Uterus (tissue), 2 donors: ENCODE results near the gene PRKAR1B.

Source experiments
- POLR2A ChIP-seq, 2 donors: fragments of 450-650 bp; IDR thresholded peaks; one replicate each; pipeline ENCODE4 v1.6.1; 2016; ENCODE audit warnings: antibody characterized with exemption in 2 of 2, mild to moderate bottlenecking in 1 of 2, moderate library complexity in 1 of 2
- TF ChIP-seq, protein P1 (sequence below), 4 experiments: fragments of 200-600 bp in 2 of 4; fragments of 450-650 bp in 2 of 4; sonication (generic) in 2 of 4; IDR thresholded peaks; one replicate each; pipeline ENCODE4 v1.5.1; 2016 to 2019; ENCODE audit warnings: antibody characterized with exemption in 4 of 4, mild to moderate bottlenecking in 2 of 4, moderate library complexity in 1 of 4

DNA sequence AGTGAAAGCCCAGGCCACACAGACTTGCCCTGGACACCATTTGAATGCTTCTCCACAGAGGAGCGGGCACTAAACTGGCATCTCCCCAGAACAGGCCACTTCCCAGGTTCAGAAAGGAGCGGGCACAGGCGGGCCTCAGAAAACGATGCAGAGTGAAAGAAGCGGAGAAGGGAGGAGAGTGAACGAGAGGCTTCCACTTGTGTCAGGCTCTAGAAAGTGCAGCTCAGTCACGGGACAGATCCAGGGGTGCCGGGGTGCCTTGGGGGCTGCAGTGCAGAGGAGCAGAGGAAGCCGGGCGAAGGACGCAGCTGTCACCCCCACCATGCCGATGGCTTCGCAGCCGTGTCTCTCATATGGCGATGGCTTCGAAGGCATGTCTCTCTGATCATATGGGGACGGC, 26.1 kb upstream of the PRKAR1B start:
- TF ChIP-seq, protein P1, sequence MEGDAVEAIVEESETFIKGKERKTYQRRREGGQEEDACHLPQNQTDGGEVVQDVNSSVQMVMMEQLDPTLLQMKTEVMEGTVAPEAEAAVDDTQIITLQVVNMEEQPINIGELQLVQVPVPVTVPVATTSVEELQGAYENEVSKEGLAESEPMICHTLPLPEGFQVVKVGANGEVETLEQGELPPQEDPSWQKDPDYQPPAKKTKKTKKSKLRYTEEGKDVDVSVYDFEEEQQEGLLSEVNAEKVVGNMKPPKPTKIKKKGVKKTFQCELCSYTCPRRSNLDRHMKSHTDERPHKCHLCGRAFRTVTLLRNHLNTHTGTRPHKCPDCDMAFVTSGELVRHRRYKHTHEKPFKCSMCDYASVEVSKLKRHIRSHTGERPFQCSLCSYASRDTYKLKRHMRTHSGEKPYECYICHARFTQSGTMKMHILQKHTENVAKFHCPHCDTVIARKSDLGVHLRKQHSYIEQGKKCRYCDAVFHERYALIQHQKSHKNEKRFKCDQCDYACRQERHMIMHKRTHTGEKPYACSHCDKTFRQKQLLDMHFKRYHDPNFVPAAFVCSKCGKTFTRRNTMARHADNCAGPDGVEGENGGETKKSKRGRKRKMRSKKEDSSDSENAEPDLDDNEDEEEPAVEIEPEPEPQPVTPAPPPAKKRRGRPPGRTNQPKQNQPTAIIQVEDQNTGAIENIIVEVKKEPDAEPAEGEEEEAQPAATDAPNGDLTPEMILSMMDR (IDR thresholded peaks at IDR 0.05): no peak
- TF ChIP-seq POLR2A (IDR thresholded peaks at IDR 0.05): no peak
